Stimulated activated CD4-positive, alpha-beta T cell treated with anti-CD3 and anti-CD28 coated beads, TNF-alpha, amount 100 ng/mL, for 24 hours (primary cell): Measurements from ENCODE around the gene GSE1.

Experiments used
- DNase-seq, 3 experiments: peaks; one replicate each; pipeline ENCODE4 v3.0.0-alpha.2; 2020; ENCODE audit warnings: low read depth in 3 of 3

The GSE1 gene

GRCh38 chr16:85573696-85574641 lies 39.2 kb upstream of the GSE1 start:
- no peak for DNase-seq

GRCh38 chr16:85574672-85575475 lies 38.2 kb upstream of the GSE1 start:
- no peak for DNase-seq

DNA sequence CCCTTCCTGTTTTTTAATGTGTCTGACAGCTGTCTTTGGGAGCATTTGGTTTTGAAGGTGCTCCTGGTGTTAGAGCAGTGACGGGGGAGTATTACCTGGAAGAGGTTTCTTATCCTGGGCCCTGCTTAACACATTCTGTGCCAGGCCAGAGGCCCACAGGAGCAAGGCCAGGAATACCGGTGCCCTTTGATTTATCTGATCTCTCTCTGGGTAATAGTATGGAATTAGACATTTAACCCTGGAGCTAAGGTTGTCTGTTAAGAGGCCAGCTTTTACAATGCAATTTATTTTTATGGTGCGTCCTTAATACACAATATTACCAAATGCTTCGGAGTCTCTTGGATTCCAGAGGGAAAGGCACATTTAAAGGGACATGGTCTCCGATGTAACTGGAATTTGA lies 37.2 kb upstream of the GSE1 start:
- DNase-seq = no peak

- DNase-seq = no peak
Observed at GRCh38 chr16:85576944-85577343, 36.2 kb upstream of the GSE1 start.

- DNase-seq = no peak
Observed at GRCh38 chr16:85577899-85578598, 35.1 kb upstream of the GSE1 start.

DNA sequence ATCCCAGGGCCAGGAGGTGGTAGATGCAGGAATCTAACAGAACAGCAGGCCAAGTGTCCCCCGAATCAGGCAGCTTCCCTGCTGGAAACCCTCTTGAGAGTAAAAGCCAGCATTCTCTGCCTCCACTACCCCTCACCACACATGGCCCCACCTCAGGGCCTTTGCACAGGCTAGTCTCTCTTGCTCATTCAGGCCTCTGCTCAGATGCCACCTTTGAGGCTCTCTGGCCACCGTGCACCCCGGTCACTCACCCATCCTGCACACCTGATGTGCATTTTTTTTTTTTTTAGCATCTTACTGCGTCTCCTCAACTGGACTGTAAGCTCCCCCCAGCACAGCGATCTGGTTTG lies 34.5 kb upstream of the GSE1 start:
- DNase-seq = no peak

GRCh38 chr16:85579191-85579590 lies 33.9 kb upstream of the GSE1 start:
- no peak for DNase-seq

DNA sequence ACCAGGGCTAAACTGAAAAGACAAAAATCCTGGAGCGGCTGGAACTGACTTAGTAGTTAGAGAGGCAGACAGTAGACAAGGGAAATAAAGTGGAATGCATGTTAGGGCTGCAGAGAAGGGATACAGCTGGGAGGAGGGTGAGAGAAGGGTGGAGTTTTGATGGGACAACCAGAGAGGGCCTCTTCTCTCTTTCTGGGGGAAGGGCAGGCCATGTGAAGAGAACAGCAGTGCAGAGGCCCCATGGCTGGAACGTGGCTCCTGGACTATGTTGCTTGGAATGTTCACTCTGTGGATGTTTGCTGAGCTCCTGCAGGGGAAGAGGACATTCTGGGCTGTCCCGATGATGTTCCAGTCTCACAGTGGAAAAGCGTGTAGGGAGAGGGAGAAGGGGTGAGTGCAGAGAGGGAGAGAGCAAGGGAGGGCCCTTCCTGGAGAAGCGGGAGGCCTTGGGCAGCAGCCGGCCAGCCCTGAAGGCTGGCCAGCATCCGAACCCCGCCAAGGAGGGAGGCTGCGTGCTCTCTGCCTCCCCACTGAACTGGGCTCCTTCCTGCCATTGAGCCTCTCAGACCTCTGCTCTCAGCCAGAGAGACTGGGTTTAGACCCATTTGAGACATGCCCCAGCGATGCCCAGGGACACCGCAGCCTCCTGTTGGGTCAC lies 33.1 kb upstream of the GSE1 start:
- no peak for DNase-seq

GRCh38 chr16:85580684-85581083 lies 32.4 kb upstream of the GSE1 start:
- no peak for DNase-seq

- DNase-seq = no peak
Observed at GRCh38 chr16:85582229-85582991, 30.7 kb upstream of the GSE1 start.

DNA sequence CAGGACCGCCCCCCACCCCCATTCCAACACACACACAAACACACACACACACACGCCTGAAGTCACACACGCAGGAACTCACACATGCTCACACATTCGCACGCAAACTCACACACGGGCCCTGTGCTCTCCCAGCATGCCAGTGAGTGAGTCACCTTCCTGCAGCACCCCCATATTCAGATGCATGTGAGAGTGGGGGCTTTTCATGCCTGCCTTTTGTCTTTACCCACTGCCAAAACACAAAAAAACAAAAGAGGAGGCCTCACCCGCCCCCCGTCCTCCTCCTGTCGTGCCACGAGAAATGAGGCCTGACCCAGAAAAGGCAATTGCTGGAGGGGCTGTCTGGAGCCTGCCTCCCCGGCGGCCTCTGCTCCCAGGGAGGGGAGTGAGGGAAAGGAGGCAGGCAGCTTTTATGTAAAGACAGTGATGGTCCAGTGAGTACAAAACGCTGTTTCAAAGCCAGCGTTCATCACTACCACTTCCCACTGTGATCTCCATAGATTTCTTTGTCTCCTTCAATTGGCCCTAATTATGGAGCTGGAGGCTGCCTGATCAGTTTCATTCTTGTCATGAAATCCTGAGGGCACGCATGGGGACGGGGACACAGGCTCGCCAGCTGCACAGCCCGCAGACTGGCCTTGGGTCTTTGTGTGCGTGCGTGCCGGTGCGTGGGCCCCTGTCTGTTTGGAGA lies 29.5 kb upstream of the GSE1 start:
- DNase-seq = no peak

DNA sequence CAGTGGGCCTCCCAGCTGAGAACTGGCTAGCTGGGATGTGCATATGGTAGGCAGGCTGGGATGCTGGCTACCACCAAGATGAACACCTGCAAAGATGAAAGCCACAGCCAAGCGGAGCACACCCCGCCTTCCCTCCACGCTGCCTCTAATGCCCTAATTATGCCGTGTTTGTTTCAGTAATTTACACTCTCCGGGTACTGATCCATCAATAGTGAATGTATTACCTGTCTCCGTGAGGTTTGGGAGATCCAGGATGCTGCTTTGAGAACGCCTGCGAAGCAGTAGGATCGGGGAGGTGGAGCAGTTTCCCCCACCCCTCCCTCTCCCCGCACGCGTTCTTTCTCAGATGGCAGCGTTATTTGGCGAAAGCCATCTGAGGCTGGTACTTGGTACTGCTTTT lies 28.9 kb upstream of the GSE1 start:
- DNase-seq = no peak

GRCh38 chr16:85584819-85585282 lies 28.3 kb upstream of the GSE1 start:
- no peak for DNase-seq

DNA sequence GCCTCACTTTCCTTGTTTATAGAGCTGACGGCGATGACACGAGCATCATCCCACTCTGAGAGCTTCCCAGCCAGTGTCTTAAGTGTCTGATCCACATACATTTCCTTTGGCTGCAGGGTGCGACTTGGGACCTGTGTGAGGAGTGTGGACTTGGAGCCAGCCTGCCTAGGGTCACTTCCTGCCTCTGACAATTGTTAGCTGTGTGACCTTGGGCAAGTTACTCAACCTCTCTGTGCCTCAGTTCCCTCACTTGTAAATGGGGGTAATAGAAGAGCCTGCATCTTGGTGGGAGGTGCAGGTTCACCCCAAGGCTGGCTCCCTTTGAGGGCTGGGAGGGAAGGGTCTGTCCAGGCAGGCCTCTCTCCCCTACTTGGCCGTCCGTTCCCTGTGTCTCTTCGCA lies 27.4 kb upstream of the GSE1 start:
- no peak for DNase-seq

DNA sequence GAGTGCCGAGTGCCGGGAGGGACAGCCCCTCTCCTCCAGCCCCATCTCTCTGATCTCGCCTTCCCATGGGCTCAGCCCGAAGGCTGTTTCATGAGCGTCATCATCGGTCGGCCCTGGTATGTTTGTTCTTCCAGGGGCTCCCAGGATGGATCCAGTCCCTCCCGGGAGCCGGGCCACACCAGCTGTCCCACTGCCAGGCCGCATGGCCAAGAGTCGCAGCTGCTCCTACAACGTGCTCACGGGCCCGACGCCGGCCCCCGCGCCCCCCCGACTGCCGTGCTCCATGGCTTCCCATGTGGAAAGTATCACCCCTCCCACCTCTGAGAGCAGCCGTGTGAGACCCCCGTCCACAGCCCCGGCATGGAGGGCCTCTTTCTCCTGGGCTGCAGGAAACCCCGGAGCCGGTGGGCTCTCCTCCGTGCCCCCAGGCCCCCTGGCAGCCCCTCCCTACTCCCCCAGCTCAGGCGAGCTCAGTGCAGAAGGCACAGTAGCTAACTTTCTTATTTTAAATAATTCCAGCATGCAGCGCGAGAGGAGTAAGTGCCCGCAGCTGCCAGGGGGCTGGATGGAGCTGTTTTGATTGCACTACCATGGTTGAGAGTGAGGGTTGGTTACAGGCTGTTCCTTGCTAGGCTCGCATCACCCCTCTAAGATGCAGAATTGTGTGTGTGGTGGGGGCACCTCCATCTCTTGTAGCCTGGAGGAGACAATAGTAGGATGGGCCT lies 26.6 kb upstream of the GSE1 start:
- DNase-seq = no peak

DNA sequence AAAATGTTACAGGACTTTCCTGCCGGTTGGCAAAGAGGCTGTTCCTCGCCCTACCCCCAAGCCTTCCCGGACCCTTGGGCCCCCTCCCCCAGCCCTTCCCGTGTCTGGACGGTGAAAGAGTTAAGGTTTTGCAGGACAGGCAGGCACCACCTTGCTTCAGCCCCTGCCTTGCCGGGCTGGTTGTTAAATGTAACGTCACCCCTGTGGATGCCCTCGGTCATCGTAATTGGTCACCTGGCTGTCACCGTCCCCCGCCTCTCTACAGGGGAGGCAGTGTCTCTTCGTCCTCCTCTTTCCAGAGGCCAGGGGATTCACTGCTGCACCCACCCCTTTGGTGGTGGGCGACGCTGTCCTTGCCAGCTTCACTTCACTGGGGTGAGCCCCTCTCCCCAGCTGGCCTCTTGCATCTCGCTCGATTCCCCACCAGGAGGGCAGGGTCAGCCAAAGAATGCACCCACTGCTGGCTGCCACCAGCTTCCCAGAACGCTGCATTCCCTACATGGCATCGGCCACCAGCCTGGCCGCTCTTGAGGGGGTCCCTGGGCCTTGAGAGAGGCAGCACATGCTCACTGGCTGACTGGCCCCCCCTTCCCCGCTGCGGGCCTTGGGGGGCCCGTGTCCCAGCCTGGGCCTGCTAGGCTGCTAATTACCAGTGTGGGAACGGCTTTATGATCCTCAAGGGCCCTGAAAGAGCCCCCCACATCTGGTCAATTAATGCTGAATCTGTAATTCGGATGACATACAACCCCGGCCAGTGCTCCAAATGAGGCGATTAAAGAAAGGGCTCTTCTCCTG lies 25.2 kb upstream of the GSE1 start:
- DNase-seq = no peak

DNA sequence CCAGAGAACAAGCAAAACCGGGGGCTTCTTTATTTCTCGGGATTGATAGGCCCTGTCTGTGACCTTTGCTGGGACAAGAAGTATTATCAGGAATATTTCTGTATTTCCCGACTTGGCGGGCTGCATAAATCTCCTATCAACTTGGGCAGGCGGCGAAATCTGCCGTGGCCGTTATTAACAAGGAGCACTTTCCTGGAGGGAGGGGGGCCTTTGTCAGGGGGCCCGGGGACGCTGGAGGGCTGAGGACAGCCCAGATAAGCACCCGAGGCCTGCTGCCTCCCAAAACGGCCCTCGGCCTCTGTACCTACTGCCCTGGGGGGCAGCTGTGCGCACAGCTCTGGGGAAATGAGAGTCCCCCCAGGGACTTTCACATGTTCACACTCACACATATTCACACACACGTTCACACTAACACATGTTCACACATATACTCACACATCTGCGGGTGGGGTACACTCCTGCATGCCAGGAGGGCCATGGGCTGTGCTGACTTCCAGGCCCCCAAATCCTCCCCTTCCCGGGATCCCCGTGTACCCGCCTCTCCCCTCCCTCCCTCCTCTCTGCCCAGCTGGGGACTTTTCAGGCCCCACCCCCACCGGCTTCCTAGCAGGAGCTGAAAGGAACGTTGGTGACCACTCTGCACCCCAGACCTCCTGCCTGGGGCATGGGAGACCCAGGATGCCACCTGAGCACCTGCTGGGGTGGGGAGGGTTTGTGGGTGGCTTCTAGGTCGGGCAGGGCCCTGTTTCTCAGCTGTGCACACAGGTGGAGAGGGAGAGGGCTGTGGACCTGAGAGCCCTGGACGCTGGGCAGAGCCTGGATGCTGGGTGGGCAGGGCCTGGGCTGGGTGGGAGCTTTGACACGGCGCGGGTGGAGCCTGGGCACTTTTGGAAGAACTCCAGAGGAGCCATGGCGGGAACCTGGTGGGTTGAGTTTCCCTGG lies 24.3 kb upstream of the GSE1 start:
- no peak for DNase-seq
